SU-DHL-6 (cell line): Measurements from ENCODE around the gene PDE7B.

Experiments used
- EZH2phosphoT487 ChIP-seq: fragments of 200-600 bp; sonication (generic), shearing (Covaris generic); conservative IDR thresholded peaks from 2 replicates; pipeline ENCODE4 v1.6.1; 2018; ENCODE audit warnings: mild to moderate bottlenecking, antibody characterized with exemption, low read length, moderate library complexity, mixed read lengths
- TF ChIP-seq, protein P1 (sequence below): fragments of 200-600 bp; sonication (generic); IDR thresholded peaks from one replicate; pipeline ENCODE4 v1.5.1; 2017; ENCODE audit warnings: antibody characterized with exemption, mild to moderate bottlenecking, low read length, moderate library complexity; ENCODE audit not compliant: insufficient read depth, poor library complexity, severe bottlenecking

DNA sequence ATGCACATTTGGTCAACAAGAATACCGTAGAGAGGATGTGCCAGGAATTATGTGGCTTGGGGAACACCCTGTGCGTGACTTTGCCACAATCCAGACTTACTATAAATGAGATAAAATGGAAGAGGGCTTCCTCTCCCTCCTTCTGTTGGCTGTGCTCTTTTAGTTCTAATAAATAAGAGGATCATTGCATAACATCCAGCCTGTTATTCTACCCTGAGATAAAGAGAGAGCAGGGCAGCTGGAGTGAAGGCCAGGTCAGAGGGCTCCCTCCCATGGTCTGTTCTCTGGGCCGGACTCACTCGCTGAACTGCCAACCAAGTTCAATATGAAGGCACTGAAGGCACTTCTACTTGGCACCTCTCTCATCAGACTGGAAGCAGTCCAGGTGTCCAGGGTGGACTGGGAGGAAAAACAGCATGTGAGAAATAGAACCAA, 306.9 kb downstream of the PDE7B start:
- TF ChIP-seq, protein P1, sequence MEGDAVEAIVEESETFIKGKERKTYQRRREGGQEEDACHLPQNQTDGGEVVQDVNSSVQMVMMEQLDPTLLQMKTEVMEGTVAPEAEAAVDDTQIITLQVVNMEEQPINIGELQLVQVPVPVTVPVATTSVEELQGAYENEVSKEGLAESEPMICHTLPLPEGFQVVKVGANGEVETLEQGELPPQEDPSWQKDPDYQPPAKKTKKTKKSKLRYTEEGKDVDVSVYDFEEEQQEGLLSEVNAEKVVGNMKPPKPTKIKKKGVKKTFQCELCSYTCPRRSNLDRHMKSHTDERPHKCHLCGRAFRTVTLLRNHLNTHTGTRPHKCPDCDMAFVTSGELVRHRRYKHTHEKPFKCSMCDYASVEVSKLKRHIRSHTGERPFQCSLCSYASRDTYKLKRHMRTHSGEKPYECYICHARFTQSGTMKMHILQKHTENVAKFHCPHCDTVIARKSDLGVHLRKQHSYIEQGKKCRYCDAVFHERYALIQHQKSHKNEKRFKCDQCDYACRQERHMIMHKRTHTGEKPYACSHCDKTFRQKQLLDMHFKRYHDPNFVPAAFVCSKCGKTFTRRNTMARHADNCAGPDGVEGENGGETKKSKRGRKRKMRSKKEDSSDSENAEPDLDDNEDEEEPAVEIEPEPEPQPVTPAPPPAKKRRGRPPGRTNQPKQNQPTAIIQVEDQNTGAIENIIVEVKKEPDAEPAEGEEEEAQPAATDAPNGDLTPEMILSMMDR: no peak
- no peak for TF ChIP-seq EZH2phosphoT487
